Muscle of leg (tissue), 16 donors: ENCODE data around the gene ABCD3. TPM values are rescaled to one million over a fixed set of nuclear protein-coding genes. Genes with fewer than 3 reads are reported as not detected.
"Not testable (repeated sequence)": the region's sequence is repeated elsewhere in the genome, so short reads cannot be mapped to it uniquely, and the experiment has no call there.

Experiments used
- DNase-seq: peaks from one replicate; pipeline ENCODE4 v3.0.0; 2013
- H3K27ac ChIP-seq: one replicate; pipeline ENCODE4 v1.5.1; 2013; ENCODE audit warnings: mild to moderate bottlenecking, low read length, control low read depth
- H3K27me3 ChIP-seq: one replicate; pipeline ENCODE4 v1.6.1; 2013; ENCODE audit warnings: low read length; ENCODE audit not compliant: control insufficient read depth, insufficient read depth
- H3K36me3 ChIP-seq: one replicate; pipeline ENCODE4 v1.6.1; 2013; ENCODE audit warnings: low read length; ENCODE audit not compliant: control insufficient read depth, insufficient read depth
- H3K4me1 ChIP-seq: one replicate; pipeline ENCODE4 v1.6.1; 2013; ENCODE audit warnings: low read length; ENCODE audit not compliant: control insufficient read depth, insufficient read depth
- H3K4me3 ChIP-seq: one replicate; pipeline ENCODE4 v1.5.1; 2013; ENCODE audit warnings: low read length, control low read depth
- H3K9me3 ChIP-seq: replicated peaks from 2 replicates; pipeline ENCODE4 v1.6.1; 2013; ENCODE audit warnings: low read depth, low read length; ENCODE audit not compliant: control insufficient read depth
- WGBS: methylation state at CpG from one replicate; pipeline ENCODE4 v1.1.5; 2013; ENCODE audit warnings: missing lambda C conversion rate; ENCODE audit not compliant: insufficient coverage; 5-methylcytosine and 5-hydroxymethylcytosine counted together
- long read RNA-seq, 11 donors: transcript quantifications; one replicate each; lab custom pipeline, GENCODE V29; 2026
- polyA plus RNA-seq, 8 donors: library from polyadenylated mRNA; unstranded; fragments of 120-200 nt; gene quantifications; one replicate each; pipeline versions ENCODE4 v1.2.1 to v1.2.3, GENCODE V29; 2013; ENCODE audit warnings: inconsistent platforms in 1 of 8, low replicate concordance in 1 of 8; ENCODE audit not compliant: insufficient read length in 8 of 8, insufficient read depth in 1 of 8
- total RNA-seq: library from RNA; stranded (reverse); fragments of 120-200 nt; gene quantifications from one replicate; pipeline ENCODE4 v1.2.4, GENCODE V29; 2013

Gene ABCD3
- total RNA-seq (25.4 TPM), polyA plus RNA-seq (10 to 100 TPM; 19.9 to 28.1 (median 24.0) TPM)
- long read RNA-seq, donor 1, partial matches to known transcripts: 0 of 2 reads
- long read RNA-seq, donor 1, other reads (novel, unspliced or antisense): 0 of 2 reads
- long read RNA-seq, donor 2: 0 reads
- long read RNA-seq, donor 3, full-length matches to known transcripts: 4 of 4 reads
- long read RNA-seq, donor 3, partial matches to known transcripts: 0 of 4 reads
- long read RNA-seq, donor 3, other reads (novel, unspliced or antisense): 0 of 4 reads
- long read RNA-seq, donor 4, partial matches to known transcripts: 0 of 1 reads
- long read RNA-seq, donor 4, other reads (novel, unspliced or antisense): 0 of 1 reads
- long read RNA-seq, donor 5, partial matches to known transcripts: 14 of 16 reads
- long read RNA-seq, donor 5, other reads (novel, unspliced or antisense): 0 of 16 reads
- long read RNA-seq, donor 6, partial matches to known transcripts: 8 of 10 reads
- long read RNA-seq, donor 6, other reads (novel, unspliced or antisense): 0 of 10 reads
- long read RNA-seq, donor 7, partial matches to known transcripts: 5 of 8 reads
- long read RNA-seq, donor 7, other reads (novel, unspliced or antisense): 0 of 8 reads
- long read RNA-seq, donor 8, partial matches to known transcripts: 0 of 4 reads
- long read RNA-seq, donor 8, other reads (novel, unspliced or antisense): 0 of 4 reads
- long read RNA-seq, donor 9, partial matches to known transcripts: 0 of 2 reads
- long read RNA-seq, donor 9, other reads (novel, unspliced or antisense): 0 of 2 reads
- long read RNA-seq, donor 10, partial matches to known transcripts: 0 of 4 reads
- long read RNA-seq, donor 10, other reads (novel, unspliced or antisense): 0 of 4 reads
- long read RNA-seq, donor 11, partial matches to known transcripts: 0 of 3 reads
- long read RNA-seq, donor 11, other reads (novel, unspliced or antisense): 0 of 3 reads

DNA sequence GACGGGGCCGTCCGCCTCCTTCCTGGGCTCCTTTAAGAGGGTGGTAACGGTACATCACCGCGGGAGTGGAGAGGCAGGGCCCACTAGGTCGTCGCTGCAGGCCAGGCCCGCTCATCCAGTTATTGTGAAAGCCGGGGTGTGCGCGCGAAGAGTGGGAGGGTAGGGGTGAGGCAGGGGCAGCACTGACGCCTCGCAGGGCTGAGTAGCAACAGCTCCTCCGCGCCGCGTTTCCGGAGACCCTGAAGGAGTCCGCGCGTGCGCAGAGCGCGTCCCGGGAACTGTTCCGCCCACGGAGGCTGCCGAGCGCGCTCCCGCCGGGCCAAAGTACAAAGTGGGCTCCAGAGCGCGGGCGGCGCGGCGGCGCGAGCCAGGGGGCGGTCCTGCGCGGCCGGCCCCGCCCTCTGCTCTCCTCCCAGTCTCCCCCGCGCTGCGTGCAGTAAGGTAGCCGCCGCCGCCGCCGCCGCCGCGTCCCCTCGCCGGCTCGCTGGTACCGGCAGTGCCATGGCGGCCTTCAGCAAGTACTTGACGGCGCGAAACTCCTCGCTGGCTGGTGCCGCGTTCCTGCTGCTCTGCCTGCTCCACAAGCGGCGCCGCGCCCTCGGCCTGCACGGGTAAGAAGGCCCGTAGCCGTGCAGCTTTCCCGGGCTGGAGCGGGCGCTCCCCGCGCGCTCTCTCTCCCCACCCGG, at the start of gene ABCD3:
Gene ABCD3 (plus strand): TSS at position 412 of the 686 bp plus-strand sequence. CDS start 90 bp downstream, at position 502.
- Histone ChIP-seq H3K27ac (peak within 1 kb of the TSS; percentile 97), H3K4me3 (peak within 1 kb of the TSS; percentile 96), H3K9me3 (no peaks in the 10 kb centered on the region), H3K27me3 (peaks cover 2% of the 10 kb centered on the region), H3K36me3 (no peaks in the 10 kb centered on the region), H3K4me1 (peaks cover 6% of the 10 kb centered on the region)
- peak; percentile 99 for DNase-seq
- under 1% methylated on average over 81 of the region's 84 CpGs for WGBS

DNA sequence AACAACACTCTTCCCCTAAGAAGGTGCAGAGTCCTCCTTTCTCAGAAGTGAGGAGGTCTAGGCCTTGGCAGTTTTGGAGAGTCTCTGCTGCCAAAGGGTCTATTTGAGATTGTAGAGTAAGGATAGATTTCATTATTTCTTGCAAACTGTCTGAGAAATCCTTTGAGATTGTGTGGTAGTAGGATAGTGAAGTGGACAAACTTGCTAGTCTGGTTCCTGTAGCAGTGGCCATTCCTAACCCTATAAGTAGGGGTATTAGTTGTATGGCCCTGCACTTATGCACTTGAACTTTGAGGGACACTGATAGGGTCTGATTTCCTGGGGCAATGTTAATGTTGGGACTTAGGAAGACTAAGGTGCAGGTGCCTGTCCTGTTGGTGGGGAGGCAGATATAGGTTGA, 45.4 kb upstream of the ABCD3 start:
- not testable (repeated sequence) for H3K27ac ChIP-seq, H3K4me1 ChIP-seq, DNase-seq, H3K9me3 ChIP-seq, H3K36me3 ChIP-seq, H3K4me3 ChIP-seq, H3K27me3 ChIP-seq

DNA sequence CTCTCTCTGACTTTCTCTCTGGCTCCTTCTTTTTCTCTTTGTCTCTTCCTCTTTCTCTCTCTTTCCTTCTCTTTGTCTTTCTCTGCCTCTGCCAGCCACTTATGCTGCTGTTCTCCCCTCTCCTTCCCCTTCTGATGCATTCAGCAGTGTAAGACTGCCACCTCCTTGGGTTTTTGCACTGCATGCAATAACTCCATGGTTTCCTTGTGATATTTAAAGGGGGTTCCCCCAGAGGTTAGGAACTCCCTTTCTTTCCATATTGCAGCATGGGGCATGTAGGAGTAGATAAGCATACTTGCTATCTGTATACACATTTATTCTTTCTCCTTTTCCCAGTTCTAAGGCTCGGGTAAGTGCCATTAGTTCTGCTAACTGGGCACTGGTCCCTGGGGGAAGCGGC, 44.9 kb upstream of the ABCD3 start:
- H3K27ac ChIP-seq, DNase-seq, H3K36me3 ChIP-seq, H3K27me3 ChIP-seq, H3K4me1 ChIP-seq, H3K4me3 ChIP-seq, H3K9me3 ChIP-seq: not testable (repeated sequence)
- no CpG with 5 or more reads among the region's 2 CpGs for WGBS

DNA sequence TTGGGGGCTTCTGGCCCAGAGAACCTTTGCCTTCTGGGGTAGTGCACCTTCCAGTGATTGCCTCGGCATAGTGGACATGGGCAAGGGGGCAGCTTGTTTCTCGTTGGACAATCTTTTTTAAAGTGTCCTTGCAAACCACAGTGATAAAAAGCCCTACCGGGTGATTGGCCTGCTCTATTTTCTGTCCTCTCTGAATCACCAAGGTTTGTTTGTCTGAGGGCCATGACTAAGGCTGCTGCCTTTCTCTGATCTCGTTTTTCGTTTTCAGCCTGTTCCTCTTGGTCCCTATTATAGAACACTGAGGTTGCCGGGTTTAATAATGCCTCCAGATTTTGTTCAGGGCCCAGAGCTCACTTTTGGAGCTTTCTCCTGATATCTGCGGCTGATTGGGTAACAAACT, 42.5 kb upstream of the ABCD3 start:
- H3K27me3 ChIP-seq, H3K4me1 ChIP-seq, DNase-seq, H3K27ac ChIP-seq, H3K9me3 ChIP-seq, H3K4me3 ChIP-seq, H3K36me3 ChIP-seq: not testable (repeated sequence)
- 100% methylated on average over 3 of the region's 7 CpGs for WGBS

DNA sequence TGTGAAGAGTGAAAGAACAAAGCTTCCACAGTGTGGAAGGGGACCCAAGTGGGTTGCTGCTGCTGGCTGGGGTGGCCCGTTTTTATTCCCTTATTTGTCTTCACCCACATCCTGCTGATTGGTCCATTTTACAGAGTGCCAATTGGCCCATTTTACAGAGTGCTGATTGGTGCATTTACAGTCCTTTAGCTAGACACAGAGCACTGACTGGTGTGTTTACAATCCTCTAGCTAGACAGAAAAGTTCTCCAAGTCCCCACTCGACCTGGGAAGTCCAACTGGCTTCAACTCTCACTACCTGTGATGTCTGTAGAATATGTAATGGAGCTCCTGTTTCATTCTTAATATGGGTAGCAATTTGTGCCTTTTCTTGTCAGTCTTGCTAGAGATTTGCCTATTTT, 39.7 kb upstream of the ABCD3 start:
- no CpG with 5 or more reads among the region's 2 CpGs for WGBS
- not testable (repeated sequence) for DNase-seq, H3K27me3 ChIP-seq, H3K9me3 ChIP-seq, H3K27ac ChIP-seq, H3K36me3 ChIP-seq, H3K4me1 ChIP-seq, H3K4me3 ChIP-seq

DNA sequence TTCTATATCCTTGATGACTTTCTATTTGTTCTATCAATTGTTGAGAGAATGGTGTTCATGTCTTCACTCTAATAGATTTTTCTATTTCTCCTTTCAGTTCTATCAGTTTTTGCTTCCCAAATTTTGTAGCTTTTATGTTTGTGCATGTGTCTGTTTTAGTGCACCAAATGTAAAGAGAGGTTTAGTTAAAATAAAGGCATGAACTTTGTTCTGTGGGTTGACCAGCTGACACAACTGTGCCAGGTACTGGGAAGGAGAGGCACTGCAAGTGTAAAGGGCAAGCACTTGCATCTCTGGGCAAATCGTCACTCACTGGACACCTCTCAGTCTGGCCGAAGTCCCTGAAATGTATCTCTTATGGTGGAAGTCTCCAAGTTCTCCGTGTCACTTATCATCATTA, 38.6 kb upstream of the ABCD3 start:
- Histone ChIP-seq H3K9me3 (no peaks in the 10 kb centered on the region), H3K27me3 (no peaks in the 10 kb centered on the region), H3K27ac (no peak overlapping the region), H3K4me1 (no peaks in the 10 kb centered on the region), H3K4me3 (no peak overlapping the region), H3K36me3 (no peaks in the 10 kb centered on the region)
- 80% methylated on average over 1 of the region's 3 CpGs for WGBS
- no peak for DNase-seq

DNA sequence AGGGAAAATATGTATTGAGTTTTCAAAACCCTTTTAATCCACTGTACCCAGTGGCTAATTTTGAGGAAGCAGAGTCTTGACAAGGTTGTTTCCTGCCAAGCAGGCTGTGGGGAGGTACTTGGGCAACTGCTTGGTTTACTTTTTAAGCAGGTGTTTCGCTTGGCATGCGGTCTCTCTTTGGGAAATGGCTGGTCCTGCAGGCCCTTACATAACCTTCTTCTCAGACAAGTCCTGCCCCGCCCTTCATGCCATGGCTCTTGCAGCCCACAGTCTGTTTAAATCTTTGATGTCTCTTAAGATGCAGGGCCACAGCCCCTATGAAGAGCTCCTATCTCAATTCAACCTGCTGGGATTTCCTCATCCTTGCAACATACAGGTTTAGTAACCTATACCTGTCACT, 36.0 kb upstream of the ABCD3 start:
- Histone ChIP-seq H3K4me1 (no peaks in the 10 kb centered on the region), H3K4me3 (no peak overlapping the region), H3K36me3 (no peaks in the 10 kb centered on the region), H3K9me3 (no peaks in the 10 kb centered on the region), H3K27ac (no peak overlapping the region), H3K27me3 (no peaks in the 10 kb centered on the region)
- DNase-seq: no peak
- 100% methylated on average over 1 of the region's 3 CpGs for WGBS

DNA sequence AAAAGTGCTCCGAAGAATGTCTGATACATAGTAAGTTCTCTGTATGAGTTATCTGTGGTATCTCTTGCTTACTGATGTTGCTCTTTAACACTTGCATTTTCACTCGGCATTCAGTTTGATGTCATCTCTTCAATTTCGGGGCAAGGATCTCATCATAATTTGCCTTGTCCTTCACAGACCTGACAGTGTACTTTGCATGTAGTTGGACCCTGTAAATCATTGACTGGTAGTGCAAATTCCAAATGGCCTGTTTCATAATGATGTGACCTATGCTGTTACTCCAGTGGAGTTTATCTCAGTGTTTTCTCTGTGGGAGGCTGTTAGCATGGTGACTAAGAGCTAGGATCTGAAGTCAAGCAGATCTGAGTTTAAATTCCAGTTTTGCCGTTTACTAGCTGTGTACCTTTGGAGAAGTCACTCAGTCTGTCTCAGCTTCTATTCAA, 34.2 kb upstream of the ABCD3 start:
- Histone ChIP-seq H3K4me1 (no peaks in the 10 kb centered on the region), H3K9me3 (no peaks in the 10 kb centered on the region), H3K4me3 (no peak overlapping the region), H3K27me3 (no peaks in the 10 kb centered on the region), H3K27ac (no peak overlapping the region), H3K36me3 (no peaks in the 10 kb centered on the region)
- DNase-seq: no peak
- WGBS: 100% methylated on average over 1 of the region's 4 CpGs

DNA sequence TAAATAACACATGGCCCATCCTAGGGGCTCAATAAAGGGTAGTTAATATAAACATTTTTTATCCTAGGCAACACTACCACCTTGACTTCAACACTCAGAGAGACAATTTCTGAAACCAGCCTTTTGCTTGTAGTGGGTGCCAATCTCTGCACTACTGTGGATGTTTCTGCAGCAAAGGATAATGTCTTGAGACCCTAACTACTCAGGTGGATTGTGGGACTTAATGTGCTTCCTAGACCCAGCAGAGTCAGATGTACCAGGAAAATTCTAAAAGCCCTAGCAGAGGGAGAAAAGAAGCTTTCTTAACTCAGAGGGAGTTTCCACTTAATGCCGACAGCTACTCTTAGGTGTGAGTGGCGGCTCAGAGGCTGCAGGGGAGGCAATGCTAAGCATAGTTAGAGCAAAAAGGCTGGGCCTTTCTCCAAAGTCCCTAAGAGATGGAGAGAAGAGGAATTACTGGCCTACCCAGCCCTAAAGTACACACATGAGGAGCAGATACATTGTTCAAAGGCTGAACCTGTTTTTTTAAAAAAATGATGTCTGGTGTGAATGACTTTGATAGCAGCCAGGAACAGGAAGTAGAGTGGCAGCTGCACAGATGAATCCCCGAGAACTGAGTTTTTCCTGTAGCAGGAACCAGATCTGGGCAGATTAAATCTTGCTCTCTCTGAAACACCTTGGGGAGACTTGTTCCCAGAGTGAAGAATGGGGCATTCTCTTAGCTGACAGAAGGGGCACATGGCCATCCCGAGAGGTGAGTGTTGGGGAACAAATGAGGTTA, 33.5 kb upstream of the ABCD3 start:
- WGBS: 29% methylated on average over 2 of the region's 4 CpGs

More for the DNA sequence above, 33.5 kb upstream of the ABCD3 start:
- Histone ChIP-seq H3K9me3 (no peaks in the 10 kb centered on the region), H3K27me3 (no peaks in the 10 kb centered on the region), H3K36me3 (no peaks in the 10 kb centered on the region), H3K4me1 (no peaks in the 10 kb centered on the region), H3K4me3 (no peak overlapping the region), H3K27ac (no peak overlapping the region)
- no peak for DNase-seq
